Measurements from ENCODE around the gene UNC45B.
"Not testable (repeated sequence)": the region's sequence is repeated elsewhere in the genome, so short reads cannot be mapped to it uniquely, and the experiment has no call there.

Gene UNC45B

DNA sequence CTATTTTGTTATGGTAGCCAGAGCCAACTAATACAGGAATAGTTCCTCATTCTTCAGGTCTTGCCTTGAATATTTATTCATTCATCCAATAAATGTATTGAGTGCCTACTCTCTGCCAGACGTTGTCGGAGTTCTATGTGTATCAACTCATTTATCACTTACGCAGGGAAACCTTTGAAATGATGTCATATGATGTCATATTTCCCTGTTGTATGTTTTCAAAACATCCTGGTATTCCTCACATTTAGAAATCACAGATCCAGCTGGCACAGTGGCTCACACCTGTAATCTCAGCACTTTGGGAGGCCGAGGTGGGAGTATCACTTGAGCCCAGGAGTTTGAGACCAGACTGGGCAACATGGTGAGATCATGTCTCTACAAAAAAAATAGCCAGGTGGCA, 2.8 kb upstream of the UNC45B start:
- Histone ChIP-seq H3K9ac (ENCODE audit: low read depth, low read length) (no peak overlapping the region), H3K27ac (ENCODE audit: low read length) (no peak overlapping the region), H3K27me3 (ENCODE audit: insufficient read depth, low read length) (no peaks in the 10 kb centered on the region), H3K4me1 (ENCODE audit: insufficient read depth, low read length) (peaks cover 2% of the 10 kb centered on the region; the same call in 1 of the 2 replicates), H3K36me3 (ENCODE audit: insufficient read depth, low read depth, low read length) (peaks cover 2% of the 10 kb centered on the region; the same call in 1 of the 2 replicates), H3K9me3 (ENCODE audit: insufficient read depth, low read depth, low read length) (no peaks in the 10 kb centered on the region), H3K4me3 (ENCODE audit: low read length) (no peak overlapping the region)

DNA sequence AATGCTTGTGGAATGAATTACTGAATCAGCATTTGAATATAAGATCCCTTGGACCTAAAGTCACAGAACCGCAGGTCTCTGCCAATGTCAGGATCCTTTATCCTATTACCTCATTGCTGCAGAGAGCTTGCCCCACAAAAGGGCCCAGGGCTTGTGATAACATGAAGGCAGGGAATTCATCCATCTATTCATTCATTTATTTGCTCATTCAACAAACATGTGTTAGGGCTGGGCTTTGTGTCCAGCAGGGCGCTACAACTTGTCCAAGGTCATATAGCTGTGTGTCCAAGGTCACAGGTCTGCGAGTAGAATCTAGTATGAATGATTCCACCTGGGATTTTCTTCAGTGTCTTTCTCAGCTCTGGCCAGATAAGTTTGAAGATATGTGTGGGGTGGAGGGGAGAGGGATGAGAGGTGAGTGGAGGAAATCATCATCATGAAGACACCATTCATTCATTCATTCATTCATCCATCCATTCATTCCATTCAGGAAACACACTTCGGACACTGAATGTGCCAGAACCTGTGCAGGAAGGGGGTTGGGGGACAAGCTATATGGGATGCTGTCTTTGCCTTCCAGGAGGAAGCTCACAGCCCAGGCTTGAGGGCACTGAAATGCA, 1.3 kb upstream of the UNC45B start:
- Histone ChIP-seq H3K27ac (ENCODE audit: low read length) (no peak overlapping the region), H3K4me1 (ENCODE audit: insufficient read depth, low read length) (no peaks in the 10 kb centered on the region), H3K4me3 (ENCODE audit: low read length) (no peak overlapping the region), H3K27me3 (ENCODE audit: insufficient read depth, low read length) (no peaks in the 10 kb centered on the region), H3K9me3 (ENCODE audit: insufficient read depth, low read depth, low read length) (no peaks in the 10 kb centered on the region), H3K36me3 (ENCODE audit: insufficient read depth, low read depth, low read length) (no peaks in the 10 kb centered on the region), H3K9ac (ENCODE audit: low read depth, low read length) (no peak overlapping the region)

DNA sequence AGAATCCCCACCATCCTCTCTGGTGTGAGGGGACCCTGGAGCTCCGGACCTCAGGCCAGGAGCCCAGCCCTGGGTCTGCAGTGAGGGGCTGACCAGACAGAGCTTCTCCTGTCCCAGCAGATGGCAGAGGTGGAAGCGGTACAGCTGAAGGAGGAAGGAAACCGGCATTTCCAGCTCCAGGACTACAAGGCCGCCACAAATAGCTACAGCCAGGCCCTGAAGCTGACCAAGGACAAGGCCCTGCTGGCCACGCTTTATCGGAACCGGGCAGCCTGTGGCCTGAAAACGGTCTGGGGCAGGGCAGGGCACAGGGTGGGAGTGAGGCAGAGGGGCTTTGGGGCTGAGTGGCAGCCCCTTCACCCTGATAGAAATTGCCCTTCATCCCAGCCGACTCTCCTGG, 527 bp downstream of the UNC45B start:
- Histone ChIP-seq H3K27me3 (ENCODE audit: insufficient read depth, low read length) (no peaks in the 10 kb centered on the region), H3K4me1 (ENCODE audit: insufficient read depth, low read length) (no peaks in the 10 kb centered on the region), H3K9ac (ENCODE audit: low read depth, low read length) (no peak overlapping the region), H3K4me3 (ENCODE audit: low read length) (no peak overlapping the region), H3K27ac (ENCODE audit: low read length) (no peak overlapping the region), H3K36me3 (ENCODE audit: insufficient read depth, low read depth, low read length) (no peaks in the 10 kb centered on the region), H3K9me3 (ENCODE audit: insufficient read depth, low read depth, low read length) (no peaks in the 10 kb centered on the region)

DNA sequence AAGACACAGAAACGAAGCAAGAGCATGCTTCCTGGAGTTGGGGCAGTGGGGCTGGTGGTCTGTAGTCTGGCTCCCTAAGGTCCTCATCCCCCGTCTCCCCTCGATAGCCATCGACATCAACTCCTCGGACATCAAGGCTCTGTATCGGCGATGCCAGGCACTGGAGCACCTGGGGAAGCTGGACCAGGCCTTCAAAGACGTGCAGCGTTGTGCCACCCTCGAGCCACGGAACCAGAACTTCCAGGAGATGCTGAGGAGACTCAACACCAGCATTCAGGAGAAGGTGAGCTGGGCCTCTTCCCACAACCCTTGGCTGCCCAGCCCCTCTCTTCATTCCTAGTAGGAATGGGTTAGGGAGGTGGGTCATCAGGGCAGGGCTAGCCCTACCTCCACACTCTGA, 2.3 kb downstream of the UNC45B start:
- H3K4me3 ChIP-seq (ENCODE audit: low read length), result no peak overlapping the region
- H3K4me1 ChIP-seq (ENCODE audit: insufficient read depth, low read length), result no peaks in the 10 kb centered on the region
- H3K36me3 ChIP-seq (ENCODE audit: insufficient read depth, low read depth, low read length), result no peaks in the 10 kb centered on the region
- no peak overlapping the region for H3K9ac ChIP-seq (ENCODE audit: low read depth, low read length)
- H3K9me3 ChIP-seq (ENCODE audit: insufficient read depth, low read depth, low read length), result no peaks in the 10 kb centered on the region
- no peak overlapping the region for H3K27ac ChIP-seq (ENCODE audit: low read length)
- H3K27me3 ChIP-seq (ENCODE audit: insufficient read depth, low read length), result no peaks in the 10 kb centered on the region

DNA sequence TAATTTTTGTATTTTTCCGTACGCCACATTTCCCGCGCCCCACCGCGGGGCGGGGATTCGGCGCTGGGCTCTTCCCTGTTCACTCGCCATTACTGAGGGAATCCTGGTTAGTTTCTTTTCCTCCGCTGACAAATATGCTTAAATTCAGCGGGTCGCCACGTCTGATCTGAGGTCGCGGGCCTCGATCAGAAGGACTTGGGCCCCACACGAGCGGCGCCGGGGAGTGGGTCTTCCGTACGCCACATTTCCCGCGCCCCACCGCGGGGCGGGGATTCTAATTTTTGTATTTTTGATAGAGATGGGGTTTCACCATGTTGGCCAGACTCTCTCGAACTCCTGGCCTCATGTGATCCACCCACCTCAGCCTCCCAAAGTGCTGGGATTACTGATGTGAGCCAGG, 3.5 kb downstream of the UNC45B start:
- not testable (repeated sequence) for H3K4me1 ChIP-seq (ENCODE audit: insufficient read depth, low read length); H3K4me3 ChIP-seq (ENCODE audit: low read length); H3K9me3 ChIP-seq (ENCODE audit: insufficient read depth, low read depth, low read length); H3K27me3 ChIP-seq (ENCODE audit: insufficient read depth, low read length); H3K36me3 ChIP-seq (ENCODE audit: insufficient read depth, low read depth, low read length); H3K9ac ChIP-seq (ENCODE audit: low read depth, low read length); H3K27ac ChIP-seq (ENCODE audit: low read length)

DNA sequence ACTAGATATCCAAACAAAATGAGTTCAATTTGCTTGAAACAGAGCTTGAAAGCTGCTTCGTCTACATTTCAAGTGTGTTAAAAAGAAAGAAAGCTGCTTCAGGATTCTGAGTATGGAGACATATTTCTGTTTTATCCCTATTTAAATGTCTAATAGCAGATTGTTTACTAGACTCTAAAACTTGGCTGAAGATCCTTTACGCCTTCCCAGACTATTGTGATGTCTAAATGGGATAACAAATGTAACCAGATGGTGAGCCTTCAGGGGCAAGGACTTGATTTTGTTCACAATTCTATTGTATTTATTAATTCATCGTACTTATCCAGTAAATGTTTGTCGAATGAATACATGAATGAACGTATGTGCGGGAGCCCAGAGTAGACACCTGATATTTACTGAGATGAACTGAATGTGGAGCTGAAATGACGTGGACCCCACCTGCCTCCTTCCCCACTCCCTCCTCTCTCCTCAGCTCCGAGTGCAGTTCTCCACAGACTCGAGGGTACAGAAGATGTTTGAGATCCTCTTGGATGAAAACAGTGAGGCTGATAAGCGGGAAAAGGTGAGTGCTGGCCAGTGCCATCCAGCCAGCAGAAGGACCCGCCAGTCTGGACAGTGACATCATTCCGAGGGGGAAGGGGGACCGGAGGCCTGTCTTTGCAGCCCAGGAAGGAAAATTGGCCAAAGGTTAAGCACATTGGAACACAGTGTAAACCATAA, 5.0 kb downstream of the UNC45B start:
- no peak overlapping the region for H3K9ac ChIP-seq (ENCODE audit: low read depth, low read length)

DNA sequence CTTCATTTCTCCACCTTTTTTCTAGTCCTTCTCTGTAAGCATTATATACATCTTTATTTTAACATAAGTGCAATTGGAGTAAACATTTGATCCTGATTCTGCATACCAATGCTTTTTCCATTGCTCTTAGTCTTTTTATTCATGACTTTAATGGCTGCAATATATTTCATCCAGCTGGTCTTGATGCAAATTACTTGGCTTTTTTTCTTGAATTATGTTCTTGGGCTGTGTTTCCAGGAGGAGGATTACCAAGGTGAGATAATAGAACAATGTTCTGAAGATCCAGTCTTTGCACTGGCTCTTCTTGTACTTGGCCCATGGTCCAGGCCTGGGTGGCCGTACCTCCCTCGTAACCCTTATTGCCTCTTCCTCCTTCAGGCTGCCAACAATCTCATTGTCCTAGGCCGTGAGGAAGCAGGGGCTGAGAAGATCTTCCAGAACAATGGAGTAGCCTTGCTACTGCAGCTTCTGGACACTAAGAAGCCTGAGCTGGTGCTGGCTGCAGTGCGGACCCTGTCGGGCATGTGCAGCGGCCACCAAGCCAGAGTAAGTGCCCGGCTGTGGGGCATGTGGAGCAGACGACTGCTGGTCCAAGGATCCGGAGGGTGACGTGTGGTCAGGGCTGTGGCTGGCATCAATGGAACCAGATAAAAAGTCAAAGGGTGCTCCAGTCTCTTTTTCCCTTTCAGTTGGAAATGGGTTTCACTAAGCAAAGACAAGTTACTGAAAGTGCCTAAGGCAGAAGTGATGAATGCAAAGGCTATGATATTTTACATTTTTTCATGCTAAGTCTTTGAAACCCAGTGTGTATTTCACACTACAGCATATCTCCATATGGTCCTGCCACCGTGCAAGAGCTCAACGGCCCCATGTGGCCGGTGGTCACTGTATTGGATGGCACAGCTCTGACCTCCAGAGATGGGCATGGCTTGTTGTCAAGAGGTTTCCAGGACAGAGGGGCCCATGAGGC, 6.9 kb downstream of the UNC45B start:
- H3K36me3 ChIP-seq (ENCODE audit: insufficient read depth, low read depth, low read length), result no peaks in the 10 kb centered on the region
- H3K27ac ChIP-seq (ENCODE audit: low read length), result no peak overlapping the region
- H3K9ac ChIP-seq (ENCODE audit: low read depth, low read length), result no peak overlapping the region
- H3K4me3 ChIP-seq (ENCODE audit: low read length), result no peak overlapping the region
- H3K27me3 ChIP-seq (ENCODE audit: insufficient read depth, low read length), result no peaks in the 10 kb centered on the region
- no peaks in the 10 kb centered on the region for H3K9me3 ChIP-seq (ENCODE audit: insufficient read depth, low read depth, low read length)
- no peaks in the 10 kb centered on the region for H3K4me1 ChIP-seq (ENCODE audit: insufficient read depth, low read length)

More for the DNA sequence above, 5.0 kb downstream of the UNC45B start:
- no peaks in the 10 kb centered on the region for H3K27me3 ChIP-seq (ENCODE audit: insufficient read depth, low read length)
- H3K4me3 ChIP-seq (ENCODE audit: low read length), result no peak overlapping the region
- no peak overlapping the region for H3K27ac ChIP-seq (ENCODE audit: low read length)
- H3K36me3 ChIP-seq (ENCODE audit: insufficient read depth, low read depth, low read length), result no peaks in the 10 kb centered on the region
- no peaks in the 10 kb centered on the region for H3K9me3 ChIP-seq (ENCODE audit: insufficient read depth, low read depth, low read length)
- no peaks in the 10 kb centered on the region for H3K4me1 ChIP-seq (ENCODE audit: insufficient read depth, low read length)

DNA sequence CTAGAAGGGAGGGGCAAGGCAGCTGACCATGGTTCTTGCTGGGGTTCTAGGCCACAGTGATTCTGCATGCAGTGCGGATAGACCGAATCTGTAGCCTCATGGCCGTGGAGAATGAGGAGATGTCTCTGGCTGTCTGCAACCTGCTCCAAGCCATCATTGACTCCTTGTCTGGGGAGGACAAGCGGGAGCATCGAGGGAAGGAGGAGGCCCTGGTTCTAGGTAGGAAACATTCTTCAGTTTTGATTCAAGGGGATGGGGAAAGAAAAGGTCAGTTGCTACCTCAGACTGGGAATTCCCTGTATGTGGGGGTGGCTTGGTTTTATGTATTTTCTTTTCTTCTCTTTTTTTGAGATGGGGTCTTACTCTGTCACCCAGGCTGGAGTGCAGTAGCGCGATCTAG, 7.6 kb downstream of the UNC45B start:
- no peak overlapping the region for H3K9ac ChIP-seq (ENCODE audit: low read depth, low read length)
- H3K36me3 ChIP-seq (ENCODE audit: insufficient read depth, low read depth, low read length), result no peaks in the 10 kb centered on the region
- H3K27me3 ChIP-seq (ENCODE audit: insufficient read depth, low read length), result no peaks in the 10 kb centered on the region
- no peak overlapping the region for H3K27ac ChIP-seq (ENCODE audit: low read length)
- no peaks in the 10 kb centered on the region for H3K4me1 ChIP-seq (ENCODE audit: insufficient read depth, low read length)
- H3K9me3 ChIP-seq (ENCODE audit: insufficient read depth, low read depth, low read length), result no peaks in the 10 kb centered on the region
- no peak overlapping the region for H3K4me3 ChIP-seq (ENCODE audit: low read length)

DNA sequence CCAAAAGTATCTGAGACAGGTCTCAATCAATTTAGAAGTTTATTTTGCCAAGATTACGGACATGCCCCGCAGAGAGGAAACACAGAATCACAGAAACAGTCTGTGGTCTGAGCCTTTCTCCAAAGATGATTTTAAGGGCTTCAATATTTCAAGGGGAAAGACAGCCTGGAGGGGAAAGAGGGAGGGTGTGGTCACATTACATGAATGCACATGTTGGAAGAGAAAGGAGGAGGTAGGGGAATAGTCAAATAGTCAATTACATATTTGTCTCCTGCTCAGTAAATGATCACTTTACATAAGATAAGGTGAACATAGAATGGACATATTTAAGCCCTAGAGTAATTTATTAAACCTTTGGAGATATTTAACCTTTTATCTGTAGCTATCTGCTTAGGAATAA, 12.3 kb downstream of the UNC45B start:
- Histone ChIP-seq H3K9ac (ENCODE audit: low read depth, low read length) (no peak overlapping the region), H3K9me3 (ENCODE audit: insufficient read depth, low read depth, low read length) (no peaks in the 10 kb centered on the region), H3K4me3 (ENCODE audit: low read length) (no peak overlapping the region), H3K27ac (ENCODE audit: low read length) (no peak overlapping the region), H3K36me3 (ENCODE audit: insufficient read depth, low read depth, low read length) (no peaks in the 10 kb centered on the region), H3K4me1 (ENCODE audit: insufficient read depth, low read length) (no peaks in the 10 kb centered on the region), H3K27me3 (ENCODE audit: insufficient read depth, low read length) (no peaks in the 10 kb centered on the region)

DNA sequence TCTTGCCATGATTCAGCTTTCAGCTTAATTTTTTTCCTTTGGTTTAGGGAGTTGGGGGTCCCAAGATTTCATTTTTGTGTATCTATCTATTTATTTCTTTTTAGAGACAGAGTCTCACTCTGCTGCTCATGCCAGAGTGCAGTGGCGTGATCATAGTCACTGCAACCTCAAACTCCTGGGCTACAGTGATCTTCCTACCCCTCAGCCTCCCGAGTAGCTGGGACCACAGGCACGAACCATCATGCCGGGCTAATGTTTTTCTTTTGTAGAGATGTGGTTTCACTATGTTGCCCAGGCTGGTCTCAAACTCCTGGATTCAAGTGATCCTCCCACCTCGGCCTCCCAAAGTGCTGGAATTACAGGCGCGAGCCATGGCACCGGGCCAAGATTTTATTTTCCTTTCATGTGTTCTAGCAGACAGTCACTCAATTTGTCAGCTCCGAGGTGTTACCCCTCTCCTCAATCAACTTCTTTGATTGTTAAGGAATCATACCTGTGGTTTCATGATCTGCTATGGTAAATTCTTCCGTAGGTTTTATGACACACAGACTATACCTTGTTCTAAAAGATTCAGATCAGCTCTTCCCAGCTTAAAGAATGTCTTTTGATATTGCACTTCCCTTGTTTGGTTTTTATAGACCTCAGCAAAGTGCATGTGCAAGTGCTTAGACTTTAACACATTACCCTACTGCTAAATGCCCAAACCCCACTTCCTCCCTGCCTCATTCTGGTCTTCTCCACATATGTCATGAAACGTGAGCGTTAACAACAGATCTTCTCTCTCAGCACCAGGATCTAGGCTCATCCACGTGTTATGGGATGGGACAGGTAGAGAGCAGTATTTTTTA, 13.0 kb downstream of the UNC45B start:
- Histone ChIP-seq H3K9ac (ENCODE audit: low read depth, low read length) (no peak overlapping the region), H3K36me3 (ENCODE audit: insufficient read depth, low read depth, low read length) (no peaks in the 10 kb centered on the region), H3K4me3 (ENCODE audit: low read length) (no peak overlapping the region), H3K9me3 (ENCODE audit: insufficient read depth, low read depth, low read length) (no peaks in the 10 kb centered on the region), H3K27me3 (ENCODE audit: insufficient read depth, low read length) (no peaks in the 10 kb centered on the region), H3K4me1 (ENCODE audit: insufficient read depth, low read length) (no peaks in the 10 kb centered on the region), H3K27ac (ENCODE audit: low read length) (no peak overlapping the region)

DNA sequence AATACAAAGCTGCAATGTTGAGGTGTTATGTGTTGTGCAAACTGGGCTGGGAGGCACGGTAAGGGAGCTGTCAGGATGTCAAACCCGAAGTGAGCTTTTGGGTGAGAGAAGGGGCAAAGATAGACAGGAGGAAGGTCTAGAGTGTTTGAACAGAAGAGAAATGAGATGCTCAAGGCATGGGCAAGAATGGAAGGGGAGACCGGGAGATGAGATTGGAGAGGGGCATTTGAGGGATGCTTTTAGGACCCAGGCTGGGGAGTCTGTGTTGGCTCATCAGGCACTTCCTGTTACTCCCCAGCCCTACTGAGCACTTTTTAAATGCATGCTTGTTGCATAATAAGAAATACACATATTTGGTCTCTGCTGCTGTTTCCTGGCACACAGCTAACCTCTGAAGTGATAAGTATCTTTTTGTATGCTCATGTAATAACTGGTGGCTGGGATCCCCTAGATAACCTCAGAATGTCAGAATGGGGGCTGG, 13.7 kb downstream of the UNC45B start:
- H3K4me1 ChIP-seq (ENCODE audit: insufficient read depth, low read length), result no peaks in the 10 kb centered on the region
- no peak overlapping the region for H3K4me3 ChIP-seq (ENCODE audit: low read length)
- H3K9me3 ChIP-seq (ENCODE audit: insufficient read depth, low read depth, low read length), result no peaks in the 10 kb centered on the region
- H3K9ac ChIP-seq (ENCODE audit: low read depth, low read length), result no peak overlapping the region
- H3K36me3 ChIP-seq (ENCODE audit: insufficient read depth, low read depth, low read length), result no peaks in the 10 kb centered on the region
- H3K27me3 ChIP-seq (ENCODE audit: insufficient read depth, low read length), result no peaks in the 10 kb centered on the region
- no peak overlapping the region for H3K27ac ChIP-seq (ENCODE audit: low read length)
